GM12874 (cell line): ENCODE measurements around the gene SSR1.

Experiments used
- TF ChIP-seq, protein P1 (sequence below): IDR thresholded peaks from 2 replicates; pipeline ENCODE4 v1.5.1; 2011; ENCODE audit warnings: low read depth, mild to moderate bottlenecking, control low read depth, low read length, moderate library complexity; ENCODE audit not compliant: insufficient read depth

The SSR1 gene

GRCh38 chr6:7312616-7313504, at the start of gene SSR1:
Gene SSR1, minus strand, starts transcription at chr6:7313199. Its CDS starts 79 bp downstream, at chr6:7313120.
- TF ChIP-seq, protein P1, sequence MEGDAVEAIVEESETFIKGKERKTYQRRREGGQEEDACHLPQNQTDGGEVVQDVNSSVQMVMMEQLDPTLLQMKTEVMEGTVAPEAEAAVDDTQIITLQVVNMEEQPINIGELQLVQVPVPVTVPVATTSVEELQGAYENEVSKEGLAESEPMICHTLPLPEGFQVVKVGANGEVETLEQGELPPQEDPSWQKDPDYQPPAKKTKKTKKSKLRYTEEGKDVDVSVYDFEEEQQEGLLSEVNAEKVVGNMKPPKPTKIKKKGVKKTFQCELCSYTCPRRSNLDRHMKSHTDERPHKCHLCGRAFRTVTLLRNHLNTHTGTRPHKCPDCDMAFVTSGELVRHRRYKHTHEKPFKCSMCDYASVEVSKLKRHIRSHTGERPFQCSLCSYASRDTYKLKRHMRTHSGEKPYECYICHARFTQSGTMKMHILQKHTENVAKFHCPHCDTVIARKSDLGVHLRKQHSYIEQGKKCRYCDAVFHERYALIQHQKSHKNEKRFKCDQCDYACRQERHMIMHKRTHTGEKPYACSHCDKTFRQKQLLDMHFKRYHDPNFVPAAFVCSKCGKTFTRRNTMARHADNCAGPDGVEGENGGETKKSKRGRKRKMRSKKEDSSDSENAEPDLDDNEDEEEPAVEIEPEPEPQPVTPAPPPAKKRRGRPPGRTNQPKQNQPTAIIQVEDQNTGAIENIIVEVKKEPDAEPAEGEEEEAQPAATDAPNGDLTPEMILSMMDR: no peak

DNA sequence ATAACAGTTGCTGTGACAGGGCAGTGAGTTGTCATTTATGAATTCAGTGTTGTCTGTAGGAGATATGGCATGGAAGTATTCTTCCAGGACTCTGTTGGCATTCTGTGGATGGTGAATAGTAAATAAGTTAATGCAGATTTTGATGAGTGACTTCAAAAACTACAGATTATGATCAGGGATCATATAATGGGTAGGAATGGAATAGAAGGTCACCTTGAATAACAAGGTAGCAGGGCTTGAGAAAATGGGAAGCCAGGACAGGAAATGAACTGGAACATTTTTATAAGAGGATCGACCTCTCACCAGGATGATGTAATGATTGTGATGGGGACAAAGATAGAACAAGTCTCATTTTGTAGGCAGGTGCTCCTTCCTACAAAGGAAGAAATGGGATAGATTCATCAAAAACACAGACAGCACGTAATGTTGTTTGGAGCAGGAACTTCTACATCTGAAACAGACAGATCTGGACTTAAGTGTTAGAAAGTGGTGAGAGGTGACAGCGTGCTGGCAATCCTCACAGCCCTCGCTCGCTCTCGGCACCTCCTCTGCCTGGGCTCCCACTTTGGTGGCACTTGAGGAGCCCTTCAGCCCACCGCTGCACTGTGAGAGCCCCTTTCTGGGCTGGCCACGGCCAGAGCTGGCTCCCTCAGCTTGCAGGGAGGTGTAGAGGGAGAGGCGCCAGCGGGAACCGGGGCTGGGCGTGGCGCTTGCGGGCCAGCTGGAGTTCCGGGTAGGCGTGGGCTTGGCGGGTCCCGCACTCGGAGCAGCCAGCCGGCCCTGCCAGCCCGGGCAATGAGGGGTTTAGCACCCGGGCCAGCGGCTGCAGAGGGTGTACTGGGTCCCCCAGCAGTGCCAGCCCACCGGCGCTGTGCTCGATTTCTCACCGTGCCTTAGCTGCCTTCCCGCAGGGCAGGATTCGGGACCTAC, 30.8 kb upstream of the SSR1 start:
- TF ChIP-seq, protein P1: no peak

DNA sequence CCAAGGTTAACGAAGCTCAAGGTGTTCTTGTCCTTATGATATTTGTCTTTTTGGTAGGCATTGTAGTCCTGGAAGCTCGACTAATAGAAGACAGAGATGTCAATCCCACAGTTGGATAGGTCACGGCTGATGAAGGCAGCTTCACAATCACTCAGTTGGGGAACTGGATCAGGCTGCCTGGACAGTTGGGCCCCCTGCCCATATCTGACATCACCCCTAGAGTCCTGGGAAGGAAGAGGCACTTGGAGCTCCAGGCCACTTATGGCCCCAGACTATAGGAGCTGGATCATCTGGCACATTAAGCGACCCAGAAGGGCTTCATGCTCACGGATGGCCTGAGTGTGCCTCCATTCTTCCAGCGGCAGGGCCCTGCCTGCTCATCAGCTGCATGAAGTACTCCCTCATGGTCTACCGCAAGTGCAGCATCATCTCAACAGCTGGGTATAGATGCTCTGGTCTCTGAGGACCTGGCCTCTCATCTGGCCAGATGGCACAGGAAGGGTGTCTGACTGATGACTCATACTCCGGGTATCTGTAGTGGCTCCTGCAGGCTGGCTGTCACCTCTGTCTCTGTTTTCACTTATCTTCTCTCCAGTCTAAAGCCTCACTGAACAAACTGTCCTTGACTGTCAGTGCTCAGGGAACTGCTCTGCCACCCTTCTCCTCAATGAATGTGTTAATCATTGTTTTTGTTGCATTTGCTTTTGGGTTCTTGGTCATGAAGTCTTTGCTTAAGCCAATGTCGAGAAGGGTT, 29.2 kb upstream of the SSR1 start:
- TF ChIP-seq, protein P1: no peak

DNA sequence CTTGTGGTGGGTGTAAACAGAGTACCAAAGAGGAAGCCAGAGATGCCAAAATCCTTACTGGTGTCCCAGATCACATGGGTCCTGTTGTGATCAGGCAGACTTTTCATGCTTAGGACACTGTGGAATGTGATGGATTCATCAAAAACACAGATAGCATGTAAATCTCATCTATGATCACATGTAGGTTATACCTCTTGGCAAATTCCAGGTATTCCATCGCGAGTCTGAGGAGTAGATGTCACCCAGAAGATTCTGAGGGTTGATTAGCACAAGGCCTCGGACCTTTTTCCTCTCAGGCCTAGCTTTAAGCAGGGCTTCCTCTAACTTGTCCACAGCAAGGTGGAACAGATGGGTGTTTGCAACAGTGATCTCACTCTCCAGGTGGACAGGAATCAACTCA, 28.3 kb upstream of the SSR1 start:
- TF ChIP-seq, protein P1: no peak

GRCh38 chr6:7339007-7339732, 26.2 kb upstream of the SSR1 start:
- TF ChIP-seq, protein P1: peak; percentile 67

DNA sequence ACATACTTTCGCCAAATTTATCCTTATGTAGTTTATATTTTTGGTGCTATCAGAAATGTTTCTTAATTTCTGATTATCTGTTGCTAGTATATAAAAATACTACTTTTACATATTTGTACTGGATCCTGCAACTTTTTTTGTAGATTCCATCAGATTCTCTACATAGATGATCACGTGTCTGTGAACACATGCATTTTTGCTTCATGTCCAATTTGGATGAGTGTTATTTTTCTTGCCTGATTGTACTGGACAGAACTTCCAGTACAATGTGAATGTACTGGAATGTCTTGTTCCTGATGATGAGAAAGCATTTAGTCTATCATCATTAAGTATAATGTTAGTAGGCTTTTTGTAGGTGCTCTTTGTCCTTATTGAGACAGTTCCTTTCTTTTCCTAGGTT, 25.0 kb upstream of the SSR1 start:
- TF ChIP-seq, protein P1: no peak
